Psoas muscle (tissue), 8 donors: Measurements from ENCODE around the gene VCP. TPM values are rescaled to one million over a fixed set of nuclear protein-coding genes. Genes with fewer than 3 reads are reported as not detected.

Source experiments
- ATAC-seq, 4 donors: fragments of 200-7000 bp; cut with Tn5 transposase; one replicate each; pipeline ENCODE4 v1.9.1; 2020; ENCODE audit warnings: moderate library complexity in 3 of 4, mild to moderate bottlenecking in 2 of 4
- DNase-seq, 2 donors: peaks; one replicate each; pipeline ENCODE4 v3.0.0-alpha.2; 2020
- H3K27ac ChIP-seq: fragments of 200-600 bp; one replicate; pipeline ENCODE4 v1.8.0; 2022
- H3K27me3 ChIP-seq, 3 donors: fragments of 200-600 bp in 1 of 3; one replicate each; pipeline versions ENCODE4 v1.6.1 to v1.8.0; 2013 to 2022; ENCODE audit warnings: low read length in 2 of 3, mild to moderate bottlenecking in 2 of 3, moderate library complexity in 1 of 3; ENCODE audit not compliant: insufficient read depth in 3 of 3
- H3K36me3 ChIP-seq, 2 donors: fragments of 200-600 bp in 1 of 2; one replicate each; pipeline versions ENCODE4 v1.6.1 to v1.8.0; 2013 to 2022; ENCODE audit warnings: low read depth in 1 of 2, mild to moderate bottlenecking in 1 of 2, moderate library complexity in 1 of 2; ENCODE audit not compliant: insufficient read depth in 1 of 2
- H3K4me1 ChIP-seq: fragments of 200-600 bp; one replicate; pipeline ENCODE4 v1.8.0; 2022
- H3K4me3 ChIP-seq: fragments of 200-600 bp; one replicate; pipeline ENCODE4 v1.8.0; 2022; ENCODE audit warnings: mild to moderate bottlenecking
- H3K9me3 ChIP-seq: fragments of 200-600 bp; one replicate; pipeline ENCODE4 v1.8.0; 2022
- WGBS, 3 donors: extraction: QIAGEN DNeasy Blood & Tissue Kit; methylation state at CpG; one replicate each; pipeline versions ENCODE4 v1.1.6 to v1.1.7; 2013; 5-methylcytosine and 5-hydroxymethylcytosine counted together
- intact Hi-C, 2 donors: fragments of 100-400 bp; cut with DNase I; formaldehyde crosslinking; loops; one replicate each; pipeline versions ENCODE4 v1.11.0 to v1.14.2; 2022
- polyA plus RNA-seq, 3 donors: library from polyadenylated mRNA; stranded (reverse); fragments of 200-250 nt; gene quantifications; one replicate each; pipeline ENCODE4 v1.2.3, GENCODE V29; 2013
- total RNA-seq, 4 donors: library from RNA; stranded (reverse); fragmentation: NEBNext Ultra II Directional in 2 of 4; extraction: Animal tissue kit (Norgen Biotek cat#: 25700) in 2 of 4; gene quantifications; one replicate each; pipeline versions ENCODE4 v1.2.1 to v1.2.4, GENCODE V29; 2021 to 2023
- TF ChIP-seq, protein P1 (sequence below): fragments of 200-600 bp; IDR thresholded peaks from one replicate; pipeline ENCODE4 v1.8.0; 2022; ENCODE audit warnings: antibody characterized with exemption
- donor health status: healthy with polysubstance abuse.
- donor health status: DM: no; HTN: no; CAD: no; lungs with moderate emphysema.
- donor health status: Bipolar disorder and iron deficiency.
- donor health status: healthy.
- donor health status: DM: yes; HTN: yes; CAD: no.
- donor health status: DM: no; HTN: no; CAD: no.
- donor health status: DM: no; HTN: no; CAD: no.
- donor health status: DM: yes; HTN: yes; CAD: no.

VCP gene
- total and polyA plus RNA-seq, 7 donors = 237 to 491 (median 384) TPM

- no peak overlapping the region for H3K27ac ChIP-seq
- DNase-seq (no peak), ATAC-seq (peak; percentile 18 to 77 (median 45))
- H3K4me1 ChIP-seq = no peaks in the 10 kb centered on the region
- peaks cover 67 to 100% of the 10 kb centered on the region in 2 donors for H3K36me3 ChIP-seq
- no peaks in the 10 kb centered on the region for H3K27me3 ChIP-seq
- 91 to 95% (median 92%) methylated on average over 11 of the region's 11 CpGs for WGBS, 3 donors
- TF ChIP-seq, protein P1, sequence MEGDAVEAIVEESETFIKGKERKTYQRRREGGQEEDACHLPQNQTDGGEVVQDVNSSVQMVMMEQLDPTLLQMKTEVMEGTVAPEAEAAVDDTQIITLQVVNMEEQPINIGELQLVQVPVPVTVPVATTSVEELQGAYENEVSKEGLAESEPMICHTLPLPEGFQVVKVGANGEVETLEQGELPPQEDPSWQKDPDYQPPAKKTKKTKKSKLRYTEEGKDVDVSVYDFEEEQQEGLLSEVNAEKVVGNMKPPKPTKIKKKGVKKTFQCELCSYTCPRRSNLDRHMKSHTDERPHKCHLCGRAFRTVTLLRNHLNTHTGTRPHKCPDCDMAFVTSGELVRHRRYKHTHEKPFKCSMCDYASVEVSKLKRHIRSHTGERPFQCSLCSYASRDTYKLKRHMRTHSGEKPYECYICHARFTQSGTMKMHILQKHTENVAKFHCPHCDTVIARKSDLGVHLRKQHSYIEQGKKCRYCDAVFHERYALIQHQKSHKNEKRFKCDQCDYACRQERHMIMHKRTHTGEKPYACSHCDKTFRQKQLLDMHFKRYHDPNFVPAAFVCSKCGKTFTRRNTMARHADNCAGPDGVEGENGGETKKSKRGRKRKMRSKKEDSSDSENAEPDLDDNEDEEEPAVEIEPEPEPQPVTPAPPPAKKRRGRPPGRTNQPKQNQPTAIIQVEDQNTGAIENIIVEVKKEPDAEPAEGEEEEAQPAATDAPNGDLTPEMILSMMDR = no peak
- no peak overlapping the region for H3K4me3 ChIP-seq
- no peaks in the 10 kb centered on the region for H3K9me3 ChIP-seq
- intact Hi-C loops = no loop called here
Observed at GRCh38 chr9:35060548-35061207, 11.7 kb downstream of the VCP start.

GRCh38 chr9:35059438-35059837 is 13.0 kb downstream of the VCP start:
- TF ChIP-seq, protein P1 = no peak
- WGBS, 3 donors = 87 to 95% (median 93%) methylated on average over 10 of the region's 10 CpGs
- Histone ChIP-seq H3K9me3 (no peaks in the 10 kb centered on the region), H3K4me3 (no peak overlapping the region), H3K4me1 (no peaks in the 10 kb centered on the region), H3K27me3 (no peaks in the 10 kb centered on the region), H3K36me3 (peaks cover 66 to 100% of the 10 kb centered on the region in 2 donors), H3K27ac (no peak overlapping the region)
- no peak for ATAC-seq
- intact Hi-C loops = no loop called here
- DNase-seq = no peak

GRCh38 chr9:35057271-35057620 is 15.2 kb downstream of the VCP start:
- 96 to 98% (median 97%) methylated on average over 8 of the region's 8 CpGs for WGBS, 3 donors
- DNase-seq (no peak), ATAC-seq (no peak)
- Histone ChIP-seq H3K27ac (no peak overlapping the region), H3K9me3 (no peaks in the 10 kb centered on the region), H3K27me3 (no peaks in the 10 kb centered on the region), H3K4me1 (no peaks in the 10 kb centered on the region), H3K4me3 (no peak overlapping the region), H3K36me3 (peaks cover 50 to 99% of the 10 kb centered on the region in 2 donors)
- TF ChIP-seq, protein P1 = no peak
- intact Hi-C loops = no loop called here

GRCh38 chr9:35056571-35057270 is 15.7 kb downstream of the VCP start:
- WGBS, 3 donors = 92 to 94% (median 93%) methylated on average over 9 of the region's 9 CpGs
- Histone ChIP-seq H3K9me3 (no peaks in the 10 kb centered on the region), H3K4me3 (no peak overlapping the region), H3K27ac (no peak overlapping the region), H3K36me3 (peaks cover 44 to 99% of the 10 kb centered on the region in 2 donors), H3K27me3 (no peaks in the 10 kb centered on the region), H3K4me1 (no peaks in the 10 kb centered on the region)
- TF ChIP-seq, protein P1 = no peak
- DNase-seq (no peak), ATAC-seq (peak in 1 of 4 donors; percentile 4)
- intact Hi-C loops = no loop called here
